HG03439 (cell line): ENCODE measurements around the gene FBXL14.
"Not testable (repeated sequence)": the region's sequence is repeated elsewhere in the genome, so short reads cannot be mapped to it uniquely, and the experiment has no call there.

Experiments used
- ATAC-seq: cut with Tn5 transposase; IDR thresholded peaks from one replicate; pipeline ENCODE4 v1.9.1; 2021; ENCODE audit warnings: mild to moderate bottlenecking, moderate library complexity; ENCODE audit not compliant: unreplicated experiment

Gene FBXL14

DNA sequence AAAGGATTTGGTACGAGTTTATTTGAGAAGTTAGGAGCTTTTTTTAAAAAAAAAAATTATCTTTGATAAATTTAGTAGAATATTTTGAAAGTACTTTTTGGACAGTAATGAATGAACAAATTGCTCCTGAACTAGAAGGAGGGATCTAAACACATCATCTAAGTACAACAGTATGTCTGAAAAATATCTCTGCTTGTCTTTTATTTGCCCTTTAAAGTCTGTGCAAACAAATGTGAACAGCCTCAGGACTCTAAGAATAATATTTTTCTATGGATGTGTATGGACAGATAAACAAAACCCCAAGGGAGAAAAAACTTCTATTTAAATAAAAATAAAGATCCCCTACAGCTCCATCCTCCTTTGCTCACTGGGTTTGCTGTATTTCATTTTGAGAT is 19.5 kb downstream of the FBXL14 start:
- ATAC-seq: no peak

- no peak for ATAC-seq
Observed at GRCh38 chr12:1573960-1574864, 20.2 kb downstream of the FBXL14 start.

DNA sequence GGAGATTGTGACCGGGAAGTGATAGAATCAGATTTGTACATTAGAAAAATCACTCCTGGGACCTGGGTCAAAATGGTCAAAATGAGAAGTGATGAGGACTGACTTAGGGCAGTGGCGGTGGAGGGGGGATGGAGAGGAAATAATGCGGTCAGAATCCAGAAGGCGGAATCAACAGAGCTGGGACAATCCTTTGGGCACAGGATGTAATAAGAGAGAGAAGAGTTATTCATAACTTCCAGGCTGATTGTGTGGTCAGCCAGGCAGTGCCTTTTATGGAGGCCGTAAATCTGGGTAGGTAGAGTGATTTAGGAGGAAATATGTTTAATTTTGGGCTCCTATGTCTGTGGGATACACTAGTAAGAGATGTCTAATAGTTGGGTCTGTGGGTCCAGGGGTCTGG is 21.6 kb downstream of the FBXL14 start:
- ATAC-seq: no peak

- ATAC-seq: no peak
Observed at GRCh38 chr12:1567852-1568251, 26.5 kb downstream of the FBXL14 start.

- no peak for ATAC-seq
Observed at GRCh38 chr12:1566449-1567135, 27.8 kb downstream of the FBXL14 start.

DNA sequence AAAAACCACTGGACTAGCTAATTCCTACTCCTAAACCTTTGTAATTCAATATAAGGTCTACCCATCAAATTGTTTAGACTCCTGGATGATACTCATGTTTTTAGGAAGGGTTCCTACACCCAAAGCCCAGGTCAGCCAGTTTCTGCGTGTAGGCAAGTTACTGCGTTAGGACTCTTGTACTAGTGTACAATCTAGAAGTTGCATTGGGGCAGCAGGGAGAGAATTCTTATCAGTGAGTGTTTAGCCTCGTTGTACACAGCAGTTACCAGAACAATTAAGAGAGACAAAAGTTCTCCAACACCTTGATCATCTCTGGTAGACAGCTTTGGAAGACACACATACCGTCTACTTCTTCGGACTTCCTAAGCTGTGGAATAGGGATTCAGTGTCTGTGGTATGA is 29.2 kb downstream of the FBXL14 start:
- no peak for ATAC-seq

DNA sequence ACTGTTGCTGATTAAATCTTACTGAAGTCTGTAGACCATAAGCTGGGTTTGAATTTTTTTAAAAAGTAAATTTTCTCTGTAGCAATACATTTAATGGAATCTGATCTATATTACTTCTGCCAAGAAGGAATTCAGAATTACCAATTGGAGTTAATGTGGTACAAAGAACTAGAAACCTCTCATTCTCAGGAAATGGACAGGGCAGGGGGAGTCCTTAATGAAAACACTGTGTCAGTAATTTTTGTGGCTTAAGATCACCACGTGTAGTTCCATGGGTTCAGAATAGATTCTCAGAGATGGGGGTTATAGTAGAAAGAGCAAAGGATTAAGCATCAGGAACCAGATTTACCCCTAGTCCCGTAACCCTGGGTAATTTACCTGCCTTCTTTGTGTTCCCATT is 30.3 kb downstream of the FBXL14 start:
- no peak for ATAC-seq

- no peak for ATAC-seq
Observed at GRCh38 chr12:1562813-1563407, 31.5 kb downstream of the FBXL14 start.

DNA sequence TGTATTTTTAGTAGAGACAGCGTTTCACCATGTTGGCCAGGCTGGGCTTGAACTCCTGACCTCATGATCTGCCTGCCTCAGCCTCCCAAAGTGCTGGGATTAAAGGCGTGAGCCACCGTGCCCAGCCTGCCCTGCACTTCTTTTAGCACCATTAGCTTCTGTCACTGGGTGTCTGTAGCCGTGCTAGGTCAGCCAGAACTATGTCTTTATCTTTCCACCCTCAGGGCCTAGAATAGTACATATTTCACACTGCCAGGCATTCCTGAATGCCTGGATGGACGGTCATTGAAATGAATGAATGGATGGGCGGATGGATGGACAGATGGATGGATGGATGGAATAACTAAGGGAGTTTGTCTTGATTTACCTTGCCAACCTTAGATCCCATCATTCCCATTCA is 33.7 kb downstream of the FBXL14 start:
- no peak for ATAC-seq

DNA sequence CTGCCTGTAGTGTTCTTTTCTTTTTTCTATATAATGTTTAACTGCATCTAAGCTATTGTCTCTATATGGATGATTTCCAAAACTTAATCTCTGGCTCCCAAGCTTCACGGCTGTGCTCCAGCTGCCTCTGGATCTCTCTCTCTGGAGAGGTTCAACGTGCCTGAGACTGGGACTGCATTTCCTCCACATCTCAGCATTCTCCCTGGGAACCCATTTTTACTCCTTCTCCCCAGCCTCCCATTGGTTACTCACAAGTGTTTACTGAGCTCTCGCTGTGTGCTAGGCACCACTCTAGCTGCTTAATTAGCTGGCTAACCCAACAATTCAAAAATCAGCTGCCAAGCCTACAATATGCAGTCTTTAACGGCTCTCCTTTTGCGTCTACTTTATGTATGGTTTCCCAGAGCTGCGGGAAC is 34.7 kb downstream of the FBXL14 start:
- no peak for ATAC-seq

DNA sequence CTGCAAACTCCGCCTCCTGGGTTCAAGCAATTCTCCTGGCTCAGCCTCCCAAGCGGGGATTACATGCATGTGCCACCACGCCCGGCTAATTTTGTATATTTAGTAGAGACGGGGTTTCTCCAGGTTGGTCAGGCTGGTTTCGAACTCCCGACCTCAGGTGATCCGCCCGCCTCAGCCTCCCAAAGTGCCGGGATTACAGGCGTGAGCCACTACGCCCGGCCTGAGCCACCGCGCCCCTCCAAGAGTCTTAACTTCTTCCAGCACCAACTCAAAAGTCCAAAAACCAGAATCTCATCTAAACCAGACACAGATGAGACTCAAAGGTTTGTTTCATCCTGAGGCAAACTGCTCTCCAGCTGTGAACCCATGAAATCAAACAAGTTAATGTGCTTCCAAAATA is 36.3 kb downstream of the FBXL14 start:
- not testable (repeated sequence) for ATAC-seq

DNA sequence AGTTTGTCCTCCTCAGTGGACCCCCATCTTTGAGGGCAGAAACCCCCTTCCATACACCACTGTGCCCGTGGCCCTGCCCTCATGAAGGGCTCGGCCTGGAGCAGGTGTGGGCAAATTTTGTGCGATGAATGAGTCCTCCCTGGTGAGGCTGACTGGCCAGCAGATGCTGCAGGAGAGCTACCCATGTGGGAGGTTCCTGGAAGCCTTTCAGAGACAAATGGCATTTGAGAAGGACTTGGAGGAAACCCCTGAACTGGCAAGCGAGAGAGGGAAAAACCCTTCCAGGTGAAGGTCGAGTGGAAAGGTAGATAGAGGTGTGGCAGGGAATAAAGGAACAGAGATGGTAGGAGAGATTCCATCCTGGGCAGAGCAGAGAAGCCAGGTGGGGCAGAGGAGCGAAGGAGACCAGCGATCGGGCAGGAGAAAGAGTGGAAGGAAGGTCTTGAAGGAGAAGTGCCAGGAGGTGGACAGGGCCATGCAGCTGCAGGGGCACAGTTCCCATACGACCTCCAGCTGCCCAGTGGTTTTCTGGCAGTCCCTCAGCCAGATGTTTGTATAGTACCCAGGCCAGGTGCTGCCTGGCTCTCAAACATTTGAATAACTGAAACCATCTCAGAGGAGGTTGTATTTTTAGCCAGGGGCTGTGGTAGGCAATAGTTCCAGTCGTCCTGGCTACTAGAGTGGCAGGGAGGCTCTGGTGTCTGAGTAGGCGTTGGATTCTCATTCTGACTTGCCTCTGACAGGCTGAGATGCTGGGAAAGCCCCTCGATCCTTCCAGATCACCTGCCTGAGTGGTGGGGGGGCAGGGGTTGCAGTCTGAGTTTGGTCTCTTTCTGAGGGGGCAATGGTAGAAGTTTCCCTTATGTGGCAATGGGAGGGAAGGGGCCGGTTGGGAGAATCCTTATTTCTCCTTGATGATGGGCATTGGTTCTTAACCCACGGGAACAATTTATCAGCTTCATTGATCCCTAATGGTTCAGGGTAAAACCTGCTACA is 40.1 kb downstream of the FBXL14 start:
- ATAC-seq: peak; percentile 93

DNA sequence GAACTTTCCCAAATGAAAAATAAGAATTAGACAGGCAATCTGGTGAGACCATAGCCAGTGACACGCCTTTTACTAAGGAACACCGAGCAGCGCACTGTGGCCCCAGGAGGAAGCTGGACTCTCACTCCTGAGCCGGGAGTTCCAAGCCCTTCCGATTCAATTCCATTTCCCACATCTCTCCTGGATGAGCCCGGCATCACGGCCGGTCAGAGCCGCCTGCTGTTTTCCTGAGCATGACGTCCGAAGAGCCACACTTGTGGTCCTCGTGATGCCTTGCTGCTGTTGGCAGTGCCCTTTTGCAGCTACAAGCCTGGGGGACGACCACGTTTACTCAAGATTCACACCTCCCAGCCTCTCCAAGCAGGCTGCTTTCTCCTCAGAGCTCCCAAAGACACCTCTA is 40.8 kb downstream of the FBXL14 start:
- ATAC-seq: no peak

DNA sequence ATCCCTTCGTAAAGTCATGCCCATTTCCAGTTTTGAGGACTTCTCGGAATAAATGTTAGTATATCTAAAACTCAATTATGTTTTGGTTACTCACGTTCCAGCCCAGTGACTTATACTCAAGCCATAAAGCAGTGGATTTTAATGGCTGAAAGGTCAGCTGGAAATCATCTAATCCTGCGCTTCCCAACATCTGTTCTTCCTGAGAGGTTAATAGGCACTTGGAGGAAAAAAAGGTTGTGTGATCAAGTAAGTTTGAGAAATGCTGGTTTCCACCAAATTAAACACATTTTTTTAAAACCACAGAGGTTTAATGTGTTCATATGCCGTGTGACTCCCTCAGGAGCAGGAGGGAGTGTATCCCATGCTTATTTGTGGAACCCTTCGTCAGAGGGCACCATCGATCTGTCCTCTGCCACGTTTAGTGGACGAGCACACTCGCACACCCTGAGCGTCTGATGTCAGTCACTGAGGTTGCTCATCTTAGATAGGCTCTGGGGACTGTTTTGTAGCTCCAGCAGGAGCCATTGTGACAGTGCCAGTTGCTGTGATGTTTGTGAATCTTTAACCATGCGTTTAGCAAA is 41.4 kb downstream of the FBXL14 start:
- ATAC-seq: no peak

DNA sequence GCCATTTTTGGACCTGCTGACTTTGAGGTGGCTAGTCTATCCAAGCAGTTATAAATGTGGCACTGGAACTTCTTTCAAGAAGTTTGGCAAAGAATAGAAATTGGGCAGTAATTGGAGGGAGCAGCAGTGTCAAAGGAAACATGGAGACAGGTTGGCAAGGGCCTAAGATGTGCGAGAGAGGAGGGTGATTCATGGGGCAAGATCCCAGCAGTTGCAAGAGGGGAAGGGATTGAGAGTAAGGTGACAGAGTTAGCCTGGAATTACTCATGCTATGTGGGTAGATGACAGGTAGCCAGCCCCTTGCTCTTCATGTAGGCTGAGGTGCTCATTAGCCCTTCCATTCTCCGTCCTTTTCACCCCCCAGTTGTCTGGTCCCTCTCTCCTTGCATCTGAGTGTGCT is 42.2 kb downstream of the FBXL14 start:
- no peak for ATAC-seq

DNA sequence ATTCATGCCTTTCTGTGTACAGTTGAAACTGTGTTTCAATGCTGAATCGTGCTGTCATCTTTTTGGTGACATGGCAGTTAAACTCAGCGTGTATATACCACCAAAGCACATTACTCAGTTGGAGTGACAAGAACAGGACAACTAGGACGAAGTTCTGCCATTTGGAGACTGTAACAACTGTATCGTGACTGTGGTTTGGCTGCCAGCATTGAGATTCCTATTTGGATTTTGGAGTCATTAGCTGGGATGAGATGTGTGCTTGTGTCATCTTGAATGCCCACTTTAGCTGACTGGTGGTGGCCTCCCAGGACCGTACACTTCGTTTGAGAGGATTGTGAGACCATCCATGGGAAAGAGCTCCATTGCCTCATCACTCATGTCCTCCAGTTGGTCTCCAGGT is 42.9 kb downstream of the FBXL14 start:
- no peak for ATAC-seq

GRCh38 chr12:1546931-1547640 is 47.3 kb downstream of the FBXL14 start:
- no peak for ATAC-seq

DNA sequence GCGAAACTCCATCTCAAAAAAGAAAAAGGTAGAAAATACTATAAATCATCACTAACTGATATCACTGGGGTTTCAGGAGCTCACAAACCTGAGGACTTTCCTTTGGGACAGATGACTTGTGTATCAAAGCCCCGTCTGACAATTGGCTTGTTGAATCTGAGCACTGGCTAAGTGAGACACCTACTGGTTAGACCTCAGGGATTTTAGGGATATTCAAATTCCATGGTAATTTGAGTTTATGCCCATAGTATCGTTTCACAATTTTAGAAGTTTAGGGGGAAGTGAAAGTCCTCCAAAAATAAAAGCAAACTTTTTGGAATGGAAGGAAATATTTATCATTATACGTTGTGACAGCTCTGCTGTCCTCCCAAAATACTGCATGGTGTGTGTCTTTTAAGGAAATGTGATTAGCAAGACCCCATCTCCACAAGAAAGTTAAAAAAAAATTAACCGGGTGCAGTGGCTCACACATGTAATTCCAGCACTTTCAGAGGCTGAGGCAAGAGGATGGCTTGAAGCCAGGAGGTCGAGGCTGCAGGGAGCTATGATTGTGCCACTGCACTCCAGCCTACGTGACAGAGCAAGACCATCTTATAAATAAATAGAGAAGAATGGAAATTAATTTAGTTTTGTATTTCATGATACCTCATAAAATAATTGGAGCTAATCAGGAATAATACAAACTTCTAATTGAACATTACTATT is 49.2 kb downstream of the FBXL14 start:
- ATAC-seq: no peak

- no peak for ATAC-seq
Observed at GRCh38 chr12:1542599-1542998, 51.8 kb downstream of the FBXL14 start.
